ENCODE measurements around the gene SKA3. TPM values are rescaled to one million over a fixed set of nuclear protein-coding genes. Genes with fewer than 3 reads are reported as not detected.
A peak's percentile ranks its signal among the peaks of the same experiment; 100 is the strongest.

SKA3 gene
- total RNA-seq, 1 donor from 2014 or later, result 36.0 TPM

DNA sequence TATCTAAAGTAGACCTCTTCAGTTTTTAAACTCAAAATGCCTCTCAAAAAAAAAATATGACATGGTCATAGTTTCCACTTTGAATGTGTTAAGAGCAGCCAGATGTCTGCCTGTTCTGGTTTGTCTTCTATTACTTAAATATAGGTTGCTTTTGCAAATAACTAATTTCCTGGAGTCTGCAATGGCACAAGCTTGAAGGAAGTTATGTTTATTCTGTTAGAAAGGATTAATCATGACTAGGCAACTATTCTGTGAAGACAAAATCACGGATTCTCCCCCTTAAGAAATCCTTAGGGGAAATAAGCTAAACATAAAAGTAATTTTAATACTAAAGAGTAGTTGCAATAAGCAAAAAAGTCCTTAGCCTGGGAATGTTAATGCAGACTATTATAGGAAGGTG, 26.3 kb downstream of the SKA3 start:
- H3K27me3 Mint-ChIP-seq (ENCODE audit: low read depth), result no peaks in the 10 kb centered on the region
- DNase-seq (ENCODE audit: low read depth, low spot score), result no peak
- peaks cover 18% of the 10 kb centered on the region for H3K36me3 Mint-ChIP-seq (ENCODE audit: low read depth)
- H3K27ac Mint-ChIP-seq (ENCODE audit: unreplicated experiment), result no peak overlapping the region
- TF ChIP-seq, protein P1, sequence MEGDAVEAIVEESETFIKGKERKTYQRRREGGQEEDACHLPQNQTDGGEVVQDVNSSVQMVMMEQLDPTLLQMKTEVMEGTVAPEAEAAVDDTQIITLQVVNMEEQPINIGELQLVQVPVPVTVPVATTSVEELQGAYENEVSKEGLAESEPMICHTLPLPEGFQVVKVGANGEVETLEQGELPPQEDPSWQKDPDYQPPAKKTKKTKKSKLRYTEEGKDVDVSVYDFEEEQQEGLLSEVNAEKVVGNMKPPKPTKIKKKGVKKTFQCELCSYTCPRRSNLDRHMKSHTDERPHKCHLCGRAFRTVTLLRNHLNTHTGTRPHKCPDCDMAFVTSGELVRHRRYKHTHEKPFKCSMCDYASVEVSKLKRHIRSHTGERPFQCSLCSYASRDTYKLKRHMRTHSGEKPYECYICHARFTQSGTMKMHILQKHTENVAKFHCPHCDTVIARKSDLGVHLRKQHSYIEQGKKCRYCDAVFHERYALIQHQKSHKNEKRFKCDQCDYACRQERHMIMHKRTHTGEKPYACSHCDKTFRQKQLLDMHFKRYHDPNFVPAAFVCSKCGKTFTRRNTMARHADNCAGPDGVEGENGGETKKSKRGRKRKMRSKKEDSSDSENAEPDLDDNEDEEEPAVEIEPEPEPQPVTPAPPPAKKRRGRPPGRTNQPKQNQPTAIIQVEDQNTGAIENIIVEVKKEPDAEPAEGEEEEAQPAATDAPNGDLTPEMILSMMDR (conservative IDR thresholded peaks at IDR 0.05), result no peak
- H3K4me3 Mint-ChIP-seq, result no peak overlapping the region
- no peaks in the 10 kb centered on the region for H3K9me3 Mint-ChIP-seq
- peaks cover 5% of the 10 kb centered on the region for H3K4me1 Mint-ChIP-seq

DNA sequence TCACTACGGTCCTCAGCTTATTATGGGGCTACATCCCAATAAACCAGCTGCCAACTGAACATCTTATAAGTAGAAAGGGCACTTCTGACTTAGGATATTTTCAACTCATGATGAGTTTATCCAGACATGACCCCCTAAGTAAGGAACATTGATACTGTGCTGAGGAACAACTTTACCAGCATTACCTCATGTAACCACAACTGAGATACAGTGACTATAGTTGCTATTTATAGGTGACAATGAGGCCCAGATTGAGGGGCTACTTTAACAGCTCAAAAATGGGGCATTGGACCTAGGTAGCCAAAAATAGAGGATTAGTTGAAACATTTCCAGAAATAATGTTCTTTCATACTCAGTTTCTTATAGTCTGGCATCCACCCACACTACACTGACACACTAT, 26.8 kb downstream of the SKA3 start:
- no peaks in the 10 kb centered on the region for H3K27me3 Mint-ChIP-seq (ENCODE audit: low read depth)
- TF ChIP-seq, protein P1 (conservative IDR thresholded peaks at IDR 0.05), result no peak
- H3K9me3 Mint-ChIP-seq, result no peaks in the 10 kb centered on the region
- no peak overlapping the region for H3K27ac Mint-ChIP-seq (ENCODE audit: unreplicated experiment)
- no peak for DNase-seq (ENCODE audit: low read depth, low spot score)
- peaks cover 5% of the 10 kb centered on the region for H3K4me1 Mint-ChIP-seq
- peaks cover 15% of the 10 kb centered on the region for H3K36me3 Mint-ChIP-seq (ENCODE audit: low read depth)
- H3K4me3 Mint-ChIP-seq, result no peak overlapping the region

DNA sequence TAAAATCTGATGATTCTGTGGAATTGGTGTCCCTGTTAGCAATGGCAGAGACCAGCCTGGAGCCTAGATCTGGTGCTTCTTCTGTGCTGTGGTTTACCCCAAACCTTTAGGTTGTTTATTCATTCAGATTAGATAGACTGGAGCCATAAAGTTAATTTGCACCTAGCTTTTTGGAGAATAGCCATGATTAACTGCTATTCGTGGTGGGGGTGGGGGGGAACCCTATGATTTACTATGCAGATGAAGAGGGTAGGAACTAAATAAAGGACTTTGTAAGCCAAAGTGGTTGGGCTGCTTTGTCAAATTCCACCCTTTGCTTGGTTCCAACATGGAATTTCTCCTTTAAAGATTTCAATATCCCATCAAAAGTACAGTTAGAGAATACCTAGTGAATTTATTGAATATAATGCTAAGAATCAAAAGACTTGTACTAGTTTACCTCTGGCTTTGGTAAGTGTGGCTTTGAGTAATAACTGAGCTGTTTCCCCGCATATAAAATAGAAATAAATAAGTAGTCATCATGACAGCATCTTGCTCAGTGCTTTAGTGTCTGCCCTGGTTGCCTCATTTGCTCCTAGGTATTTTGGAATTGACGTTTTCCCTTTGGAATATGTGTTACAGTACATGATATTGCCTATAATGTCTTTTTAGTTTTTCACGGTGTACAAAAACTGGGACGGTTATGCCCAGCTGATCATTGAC, 27.6 kb downstream of the SKA3 start:
- Mint-ChIP-seq H3K27ac (ENCODE audit: unreplicated experiment) (no peak overlapping the region), H3K9me3 (no peaks in the 10 kb centered on the region), H3K27me3 (ENCODE audit: low read depth) (no peaks in the 10 kb centered on the region), H3K4me3 (no peak overlapping the region), H3K4me1 (peaks cover 7% of the 10 kb centered on the region), H3K36me3 (ENCODE audit: low read depth) (peaks cover 14% of the 10 kb centered on the region)
- DNase-seq (ENCODE audit: low read depth, low spot score), result no peak
- TF ChIP-seq, protein P1 (conservative IDR thresholded peaks at IDR 0.05), result no peak

DNA sequence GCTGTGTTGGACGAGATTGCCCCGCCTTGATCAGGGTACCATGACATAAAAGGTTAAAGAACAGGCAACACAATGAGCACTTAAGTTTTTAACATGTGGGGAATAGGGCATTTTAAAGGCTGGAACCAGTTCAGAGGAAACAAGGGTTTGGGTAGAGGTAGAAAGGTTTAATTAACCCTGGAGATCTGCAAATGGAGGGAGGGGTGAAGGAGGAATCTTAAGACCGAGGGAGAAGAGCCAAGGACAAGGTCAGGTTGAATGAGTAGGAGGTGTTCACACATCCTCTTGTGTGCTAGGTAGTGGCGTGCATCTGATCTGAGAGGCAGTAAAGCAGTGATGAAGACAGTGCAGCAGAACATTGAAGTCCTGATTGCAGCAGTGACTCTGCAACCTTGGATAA, 28.5 kb downstream of the SKA3 start:
- Mint-ChIP-seq H3K9me3 (no peaks in the 10 kb centered on the region), H3K27ac (ENCODE audit: unreplicated experiment) (no peak overlapping the region), H3K27me3 (ENCODE audit: low read depth) (no peaks in the 10 kb centered on the region), H3K36me3 (ENCODE audit: low read depth) (peaks cover 11% of the 10 kb centered on the region), H3K4me1 (peaks cover 14% of the 10 kb centered on the region), H3K4me3 (peak overlapping the region; percentile 2)
- TF ChIP-seq, protein P1 (conservative IDR thresholded peaks at IDR 0.05), result no peak
- DNase-seq (ENCODE audit: low read depth, low spot score), result no peak

DNA sequence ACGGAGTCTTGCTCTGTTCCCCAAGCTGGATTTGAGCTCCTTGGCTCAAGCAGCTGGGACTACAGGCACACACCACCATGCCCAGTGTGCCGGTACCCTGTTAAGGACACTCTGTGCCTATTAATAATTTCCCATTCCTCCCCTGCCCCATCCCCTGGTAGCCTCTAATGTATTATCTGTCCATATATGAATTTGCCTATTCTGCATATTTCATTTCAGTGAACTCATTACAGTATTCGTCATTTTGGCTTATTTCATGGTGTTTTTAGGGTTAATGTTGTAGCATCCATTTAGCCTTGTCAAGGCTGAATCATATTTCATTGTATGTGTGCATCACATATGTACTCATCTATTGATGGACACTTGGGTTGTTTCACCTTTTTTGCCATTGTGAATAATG, 33.6 kb downstream of the SKA3 start:
- peaks cover 3% of the 10 kb centered on the region for H3K9me3 Mint-ChIP-seq
- peaks cover 29% of the 10 kb centered on the region for H3K4me1 Mint-ChIP-seq
- H3K27ac Mint-ChIP-seq (ENCODE audit: unreplicated experiment), result no peak overlapping the region
- no peaks in the 10 kb centered on the region for H3K27me3 Mint-ChIP-seq (ENCODE audit: low read depth)
- TF ChIP-seq, protein P1 (conservative IDR thresholded peaks at IDR 0.05), result no peak
- no peak for DNase-seq (ENCODE audit: low read depth, low spot score)
- H3K36me3 Mint-ChIP-seq (ENCODE audit: low read depth), result peaks cover 11% of the 10 kb centered on the region
- peak overlapping the region; percentile 88 for H3K4me3 Mint-ChIP-seq
